Measurements from ENCODE around the gene ARHGEF19. TPM values are rescaled to one million over a fixed set of nuclear protein-coding genes. Genes with fewer than 3 reads are reported as not detected.
A peak's percentile ranks its signal among the peaks of the same experiment; 100 is the strongest.

ARHGEF19 gene
- total and polyA plus RNA-seq, 9 of the 15 experiments (the other 6 are each of a cell fraction or from before 2014, with no cell fraction given), result 0.73 to 21.0 (median 5.2) TPM

- TF ChIP-seq TAF1 (IDR thresholded peaks at IDR 0.05; ENCODE audit: control insufficient read depth, extremely low read depth, insufficient read depth, low read length, severe bottlenecking), result no peak
Observed at GRCh38 chr1:16181887-16182719, 30.3 kb downstream of the ARHGEF19 start (continued).

GRCh38 chr1:16180291-16180824 is 32.1 kb downstream of the ARHGEF19 start:
- H4K20me1 ChIP-seq (replicated peaks; ENCODE audit: control insufficient read depth, insufficient read depth, low read length), result no peaks in the 10 kb centered on the region
- POLR2A ChIA-PET, result interaction anchor here (0.9 to 1.0 kb wide), 2 partner anchors 11 to 17 kb away, joined by 3 read pairs; no protein-coding TSS in a partner anchor
- H3K4me1 ChIP-seq (replicated peaks in 1 of 2; ENCODE audit: control insufficient read depth in 2 of 2, insufficient read depth in 2 of 2, low read length in 2 of 2), result peaks cover 10 to 36% of the 10 kb centered on the region in 2 experiments; a peak in 4 of 5 replicates
- CTCF ChIA-PET (ENCODE audit: low intra/inter-chr PET ratio), result no interaction called here
- no peaks in the 10 kb centered on the region for H3K36me3 ChIP-seq (ENCODE audit: control insufficient read depth, insufficient read depth, low read length)
- TF ChIP-seq HINFP (tag; conservative IDR thresholded peaks at IDR 0.05; ENCODE audit: low read depth), result no peak
- TF ChIP-seq CTCF (IDR thresholded peaks at IDR 0.05 in 2 of 3, conservative IDR thresholded peaks at IDR 0.05 in 1 of 3; ENCODE audit: insufficient read depth in 2 of 3, low read depth in 1 of 3, low read length in 3 of 3), result no peak
- peak; percentile 57; the same call in 1 of the 2 replicates for TF ChIP-seq ZBTB33 (CRISPR knock-in tag; IDR thresholded peaks at IDR 0.05)
- TF ChIP-seq ZBTB26 (CRISPR knock-in tag; IDR thresholded peaks at IDR 0.05), result no peak
- TF ChIP-seq PTTG1 (tag; IDR thresholded peaks at IDR 0.05; ENCODE audit: low read depth), result no peak
- 0 out of 2 replicates have a peak, but pooled peaks have one; percentile 1 for TF ChIP-seq BCOR (IDR thresholded peaks at IDR 0.05)
- TF ChIP-seq CREM (IDR thresholded peaks at IDR 0.05; ENCODE audit: low read depth), result no peak
- peak; percentile 47 for TF ChIP-seq CEBPB (tag; IDR thresholded peaks at IDR 0.05)
- DNase-seq (ENCODE audit: extremely low read depth in 1 of 4, low spot score in 3 of 4) (no peak), ATAC-seq (no peak), FAIRE-seq (no peak)
- no peak overlapping the region for H3K4me3 ChIP-seq
- WGBS (ENCODE audit: insufficient coverage, low coverage, missing lambda C conversion rate), result 72% methylated on average over 13 of the region's 13 CpGs
- in situ Hi-C loops (cut with MboI), result no loop called here
- H3K9ac ChIP-seq (ENCODE audit: insufficient read depth in 1 of 2, low read depth in 2 of 2, low read length in 2 of 2), result no peak overlapping the region
- no peak overlapping the region for H3K4me2 ChIP-seq (ENCODE audit: insufficient read depth, low read length)
- H2AFZ ChIP-seq (ENCODE audit: low read depth, low read length), result no peak overlapping the region
- no peaks in the 10 kb centered on the region for H3K9me3 ChIP-seq (replicated peaks; ENCODE audit: control insufficient read depth, insufficient read depth, low read depth, low read length)
- intact Hi-C loops (cut with micrococcal nuclease), result no loop called here
- H3K27ac ChIP-seq (ENCODE audit: extremely low read depth, low read depth, low read length), result no peak overlapping the region
- BruUV-seq (replicated peaks), result no TSS peak
- no peaks in the 10 kb centered on the region for H3K9me1 ChIP-seq (ENCODE audit: control insufficient read depth, insufficient read depth, low read length)
- H3K79me2 ChIP-seq (ENCODE audit: control insufficient read depth, insufficient read depth, low read length), result no peaks in the 10 kb centered on the region
- no peaks in the 10 kb centered on the region for H3K27me3 ChIP-seq (ENCODE audit: control insufficient read depth in 2 of 2, insufficient read depth in 2 of 2, low read length in 2 of 2)

Measured in K562 (cell line).